Measurements from ENCODE around the gene IKZF1. TPM values are rescaled to one million over a fixed set of nuclear protein-coding genes. Genes with fewer than 3 reads are reported as not detected.

The IKZF1 gene
- total and polyA plus RNA-seq, 9 of the 15 experiments (the other 6 are each of a cell fraction or from before 2014, with no cell fraction given) = 12.6 to 85.3 (median 44.7) TPM

DNA sequence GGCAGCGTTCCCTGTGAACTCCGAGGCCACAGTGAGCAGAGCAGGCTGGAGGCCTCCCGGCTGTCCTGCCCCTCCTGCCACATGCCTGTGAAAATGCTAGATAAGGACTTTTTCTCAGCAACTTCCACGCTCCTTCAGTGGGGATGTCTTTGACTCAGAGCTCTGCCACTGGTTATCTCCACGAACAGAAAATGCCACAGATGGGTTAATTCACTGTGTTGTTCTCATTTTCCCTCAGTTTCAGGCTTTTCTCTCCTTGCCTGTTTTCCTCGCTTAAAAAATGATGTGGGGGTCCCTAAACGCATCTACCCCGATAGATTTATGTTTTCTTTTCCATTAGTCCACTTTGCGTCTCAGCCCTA is 51.3 kb downstream of the IKZF1 start (continued):
- TF ChIP-seq SRSF9 (IDR thresholded peaks at IDR 0.05; ENCODE audit: borderline replicate concordance, low read depth, low read length) (no peak), ZNF175 (CRISPR knock-in tag; IDR thresholded peaks at IDR 0.05; ENCODE audit: low read depth) (no peak), GMEB1 (CRISPR knock-in tag; IDR thresholded peaks at IDR 0.05) (no peak), PRMT5 (CRISPR knock-in tag; IDR thresholded peaks at IDR 0.05) (no peak), ZNF124 (CRISPR knock-in tag; IDR thresholded peaks at IDR 0.05) (no peak), ZC3H4 (CRISPR knock-in tag; IDR thresholded peaks at IDR 0.05; ENCODE audit: borderline replicate concordance) (no peak), FUS (optimal IDR thresholded peaks at IDR 0.05; ENCODE audit: low read depth, low read length) (no peak), IRF2 (CRISPR knock-in tag; IDR thresholded peaks at IDR 0.05) (no peak), HIVEP1 (CRISPR knock-in tag; IDR thresholded peaks at IDR 0.05) (no peak), SP2 (IDR thresholded peaks at IDR 0.05; ENCODE audit: extremely low read depth, low read depth, low read length, poor library complexity, severe bottlenecking) (no peak), HNRNPH1 (optimal IDR thresholded peaks at IDR 0.05; ENCODE audit: low read depth, low read length) (no peak), GABPB1 (CRISPR knock-in tag; IDR thresholded peaks at IDR 0.05) (no peak), E2F5 (CRISPR knock-in tag; IDR thresholded peaks at IDR 0.05) (no peak), SMAD4 (CRISPR knock-in tag; conservative IDR thresholded peaks at IDR 0.05) (peak; percentile 18; the same call in 1 of the 2 replicates), ZNF830 (CRISPR knock-in tag; IDR thresholded peaks at IDR 0.05) (no peak), DEAF1 (CRISPR knock-in tag; IDR thresholded peaks at IDR 0.05) (no peak), POLR3G (IDR thresholded peaks at IDR 0.05; ENCODE audit: extremely low read depth, insufficient read length, insufficient replicate concordance) (no peak), SMC3 (conservative IDR thresholded peaks at IDR 0.05; ENCODE audit: insufficient read depth, low read depth, low read length) (no peak), ZNF445 (CRISPR knock-in tag; IDR thresholded peaks at IDR 0.05; ENCODE audit: low read depth) (no peak)
- TF ChIP-seq, protein P1, sequence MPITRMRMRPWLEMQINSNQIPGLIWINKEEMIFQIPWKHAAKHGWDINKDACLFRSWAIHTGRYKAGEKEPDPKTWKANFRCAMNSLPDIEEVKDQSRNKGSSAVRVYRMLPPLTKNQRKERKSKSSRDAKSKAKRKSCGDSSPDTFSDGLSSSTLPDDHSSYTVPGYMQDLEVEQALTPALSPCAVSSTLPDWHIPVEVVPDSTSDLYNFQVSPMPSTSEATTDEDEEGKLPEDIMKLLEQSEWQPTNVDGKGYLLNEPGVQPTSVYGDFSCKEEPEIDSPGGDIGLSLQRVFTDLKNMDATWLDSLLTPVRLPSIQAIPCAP (CRISPR knock-in tag; IDR thresholded peaks at IDR 0.05; ENCODE audit: borderline replicate concordance) = no peak
- TF ChIP-seq, protein P2, sequence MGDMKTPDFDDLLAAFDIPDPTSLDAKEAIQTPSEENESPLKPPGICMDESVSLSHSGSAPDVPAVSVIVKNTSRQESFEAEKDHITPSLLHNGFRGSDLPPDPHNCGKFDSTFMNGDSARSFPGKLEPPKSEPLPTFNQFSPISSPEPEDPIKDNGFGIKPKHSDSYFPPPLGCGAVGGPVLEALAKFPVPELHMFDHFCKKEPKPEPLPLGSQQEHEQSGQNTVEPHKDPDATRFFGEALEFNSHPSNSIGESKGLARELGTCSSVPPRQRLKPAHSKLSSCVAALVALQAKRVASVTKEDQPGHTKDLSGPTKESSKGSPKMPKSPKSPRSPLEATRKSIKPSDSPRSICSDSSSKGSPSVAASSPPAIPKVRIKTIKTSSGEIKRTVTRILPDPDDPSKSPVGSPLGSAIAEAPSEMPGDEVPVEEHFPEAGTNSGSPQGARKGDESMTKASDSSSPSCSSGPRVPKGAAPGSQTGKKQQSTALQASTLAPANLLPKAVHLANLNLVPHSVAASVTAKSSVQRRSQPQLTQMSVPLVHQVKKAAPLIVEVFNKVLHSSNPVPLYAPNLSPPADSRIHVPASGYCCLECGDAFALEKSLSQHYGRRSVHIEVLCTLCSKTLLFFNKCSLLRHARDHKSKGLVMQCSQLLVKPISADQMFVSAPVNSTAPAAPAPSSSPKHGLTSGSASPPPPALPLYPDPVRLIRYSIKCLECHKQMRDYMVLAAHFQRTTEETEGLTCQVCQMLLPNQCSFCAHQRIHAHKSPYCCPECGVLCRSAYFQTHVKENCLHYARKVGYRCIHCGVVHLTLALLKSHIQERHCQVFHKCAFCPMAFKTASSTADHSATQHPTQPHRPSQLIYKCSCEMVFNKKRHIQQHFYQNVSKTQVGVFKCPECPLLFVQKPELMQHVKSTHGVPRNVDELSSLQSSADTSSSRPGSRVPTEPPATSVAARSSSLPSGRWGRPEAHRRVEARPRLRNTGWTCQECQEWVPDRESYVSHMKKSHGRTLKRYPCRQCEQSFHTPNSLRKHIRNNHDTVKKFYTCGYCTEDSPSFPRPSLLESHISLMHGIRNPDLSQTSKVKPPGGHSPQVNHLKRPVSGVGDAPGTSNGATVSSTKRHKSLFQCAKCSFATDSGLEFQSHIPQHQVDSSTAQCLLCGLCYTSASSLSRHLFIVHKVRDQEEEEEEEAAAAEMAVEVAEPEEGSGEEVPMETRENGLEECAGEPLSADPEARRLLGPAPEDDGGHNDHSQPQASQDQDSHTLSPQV (IDR thresholded peaks at IDR 0.05) = peak; percentile 93
